ENCODE data around the gene BICD2.

Gene BICD2

DNA sequence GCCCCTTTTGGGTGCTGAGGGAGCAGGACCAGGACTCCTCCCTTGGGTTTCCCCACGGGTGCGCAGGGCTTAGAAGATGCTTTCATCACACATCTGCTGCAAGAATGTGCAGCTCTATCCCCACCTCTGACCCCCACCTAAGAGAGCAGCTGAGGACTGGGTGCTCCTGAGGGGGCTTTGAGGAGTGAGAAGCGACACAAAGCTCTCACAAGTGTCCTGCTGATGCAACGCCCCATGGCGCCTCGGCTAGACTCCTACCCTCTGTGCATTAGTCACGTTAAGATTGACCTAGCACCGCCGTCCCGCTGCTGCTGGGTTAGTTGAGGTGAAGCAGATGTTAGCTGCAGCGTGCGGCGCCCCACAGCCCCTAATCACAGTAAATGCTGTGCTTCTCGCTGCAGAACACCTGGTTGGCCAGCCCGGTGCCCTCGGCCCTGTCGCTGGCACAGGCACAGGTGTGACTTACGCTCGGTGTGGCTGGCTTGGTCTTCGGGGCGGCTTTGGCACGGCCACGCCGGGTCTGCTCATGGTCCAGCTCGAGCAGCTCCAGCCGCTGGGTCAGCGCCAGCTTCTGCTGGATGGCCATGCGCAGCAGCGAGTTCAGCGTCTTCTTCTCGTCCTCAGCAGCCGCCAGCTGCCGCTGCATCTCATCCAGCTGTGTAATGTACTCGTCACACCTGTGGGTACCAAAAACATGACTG is 49.7 kb downstream of the BICD2 start:
- no peak for DNase-seq (ENCODE audit: low read depth)

DNA sequence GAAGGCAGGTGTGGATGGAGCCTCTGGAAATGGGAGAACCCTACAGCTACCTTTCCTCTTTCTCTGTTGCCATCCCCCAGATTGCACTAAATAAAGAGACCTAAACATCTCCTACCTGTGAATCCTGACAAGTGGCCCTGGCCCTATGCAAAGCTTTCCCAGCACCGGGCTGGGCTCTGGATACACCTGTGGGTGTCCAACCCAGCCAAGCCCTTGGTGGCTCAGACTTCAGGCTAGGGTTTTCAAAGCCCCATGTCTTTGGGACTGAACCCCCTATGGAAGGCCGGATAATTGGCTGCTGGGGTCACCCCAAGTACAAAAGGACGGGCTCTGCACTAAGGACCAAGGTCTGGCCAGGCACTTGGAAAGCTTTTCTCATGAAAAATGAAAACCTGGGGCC is 50.6 kb downstream of the BICD2 start:
- no peak for DNase-seq (ENCODE audit: low read depth)

DNA sequence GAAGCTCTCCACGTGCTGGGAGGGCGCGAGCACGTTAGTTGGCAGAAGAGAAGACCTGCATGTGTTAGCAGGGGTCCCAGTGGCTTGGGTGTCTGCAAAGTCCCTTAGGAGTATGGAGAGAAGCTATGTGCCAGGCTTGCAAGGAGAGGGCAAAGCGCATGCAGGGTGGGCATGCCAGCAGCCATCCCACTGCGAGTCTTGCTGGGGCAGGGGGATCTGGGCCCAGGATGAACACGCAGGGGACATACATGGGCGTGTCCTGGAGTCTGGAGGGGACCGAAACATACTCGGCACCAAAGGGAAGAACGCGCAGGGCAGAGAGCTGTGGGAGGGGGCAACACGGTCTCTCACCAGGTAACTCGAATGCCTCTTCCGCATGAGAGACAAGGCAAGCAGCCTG is 51.1 kb downstream of the BICD2 start:
- no peak for DNase-seq (ENCODE audit: low read depth)

DNA sequence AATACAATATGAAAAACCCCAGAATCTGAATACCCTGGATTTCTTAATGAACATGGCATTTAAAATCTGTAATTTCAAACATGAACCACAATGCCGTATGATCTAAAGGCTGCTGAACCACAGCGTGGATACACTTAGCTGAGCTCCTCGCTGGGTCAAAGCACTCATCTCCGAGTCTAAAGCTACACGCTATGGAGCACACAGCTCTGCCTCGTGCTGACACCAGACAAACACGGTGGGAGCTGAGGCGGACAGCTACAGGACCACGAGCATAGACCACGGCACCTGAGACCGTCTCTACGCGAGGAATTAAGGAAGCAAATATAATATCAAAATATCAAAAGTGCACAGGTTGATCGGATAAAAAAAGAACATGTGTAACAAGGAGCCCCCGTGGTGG is 51.9 kb downstream of the BICD2 start:
- DNase-seq (ENCODE audit: low read depth): no peak

DNA sequence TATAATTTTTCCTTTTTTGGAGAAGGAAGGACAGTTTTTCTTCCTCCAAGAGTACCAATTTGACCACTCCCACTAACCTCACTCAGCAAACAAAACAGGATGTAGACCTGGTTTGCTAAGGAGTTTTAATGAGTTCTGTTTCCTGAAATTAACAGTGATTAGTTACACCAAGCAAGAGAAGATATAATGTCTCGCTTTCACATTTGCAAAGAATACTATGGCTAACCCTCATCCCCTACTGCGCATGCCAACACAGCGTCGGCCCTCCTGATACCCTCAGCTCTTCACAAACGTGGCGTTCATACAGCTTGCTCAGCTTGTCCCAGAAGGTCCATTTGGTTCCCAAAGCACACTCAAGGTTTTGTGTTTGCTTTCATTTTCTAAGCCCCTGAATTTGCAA is 52.8 kb downstream of the BICD2 start:
- DNase-seq (ENCODE audit: low read depth): no peak

DNA sequence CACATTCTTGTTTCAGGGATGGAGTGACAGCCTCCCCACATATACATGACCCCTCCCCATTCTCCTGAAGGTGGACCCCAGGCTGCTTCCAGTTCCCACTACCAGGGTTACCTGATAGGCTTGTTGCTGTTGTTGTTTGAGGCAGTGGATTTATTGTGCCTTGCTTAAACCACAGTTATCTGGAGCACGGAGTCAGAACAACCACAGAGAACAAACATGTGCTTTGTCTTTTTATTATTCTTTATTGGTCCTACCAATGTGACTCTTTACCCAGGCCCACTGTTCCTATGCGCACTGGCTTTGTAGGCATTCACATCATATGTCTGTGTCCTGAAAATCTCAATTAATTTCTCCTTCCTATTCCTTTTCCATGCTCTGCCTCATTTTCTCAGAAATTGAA is 53.5 kb downstream of the BICD2 start:
- no peak for DNase-seq (ENCODE audit: low read depth)

DNA sequence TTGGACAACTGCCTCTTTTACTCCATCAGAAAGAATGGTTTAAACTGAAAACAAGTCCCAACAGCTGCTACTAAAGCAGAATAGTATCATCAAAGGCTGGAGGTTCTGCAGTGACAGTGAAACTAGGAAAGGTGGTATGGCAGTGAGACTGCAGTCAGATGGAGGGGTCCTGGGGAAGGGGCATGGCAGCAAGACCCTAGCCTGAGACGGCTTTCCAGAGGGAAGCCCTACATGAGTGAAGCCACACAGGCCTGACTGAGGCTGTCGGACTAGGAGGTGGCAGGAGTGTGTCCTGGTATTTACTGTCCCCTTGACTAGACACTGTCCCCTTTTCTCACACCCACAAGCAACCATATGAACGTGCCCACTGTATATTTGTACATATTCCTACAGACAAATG is 54.3 kb downstream of the BICD2 start:
- DNase-seq (ENCODE audit: low read depth): no peak

DNA sequence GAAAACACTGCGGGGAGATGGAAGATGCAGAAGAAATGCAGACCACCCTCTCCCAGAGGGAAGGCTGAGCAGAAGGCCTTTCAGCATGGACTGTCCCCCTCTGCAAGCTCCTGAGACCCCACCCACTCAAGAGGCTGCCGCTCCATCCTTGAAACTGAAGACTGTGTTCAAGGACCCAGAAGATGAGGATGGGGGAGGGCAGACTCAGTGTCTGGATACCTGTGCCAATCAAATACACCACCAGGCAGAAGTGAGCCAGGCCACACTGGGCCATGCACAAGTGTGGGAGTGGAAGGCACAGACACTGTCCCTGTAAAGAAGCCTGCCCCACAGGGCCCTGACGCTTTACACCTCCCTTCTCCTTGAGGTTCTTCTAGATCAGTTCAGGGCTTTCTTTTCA is 54.7 kb downstream of the BICD2 start:
- DNase-seq (ENCODE audit: low read depth): no peak

DNA sequence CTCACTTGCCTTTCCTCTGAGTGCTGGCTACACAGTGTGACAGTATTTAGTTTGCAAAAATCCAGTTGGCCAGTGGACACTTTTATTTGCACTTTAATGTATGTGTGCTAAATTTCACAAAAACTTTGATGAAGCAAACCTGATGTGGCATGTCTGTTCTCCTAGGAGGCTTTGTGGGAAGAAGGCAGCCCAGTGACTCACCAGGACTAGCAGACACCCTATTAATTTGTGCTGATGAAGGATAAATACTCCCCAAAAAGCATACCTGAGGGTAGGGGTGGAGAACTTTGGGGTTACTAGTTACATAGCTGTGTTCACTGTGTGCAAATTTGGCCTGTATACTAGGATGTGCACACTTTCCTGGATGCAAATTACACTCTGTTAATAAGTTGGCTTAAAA is 55.4 kb downstream of the BICD2 start:
- DNase-seq (ENCODE audit: low read depth): no peak

DNA sequence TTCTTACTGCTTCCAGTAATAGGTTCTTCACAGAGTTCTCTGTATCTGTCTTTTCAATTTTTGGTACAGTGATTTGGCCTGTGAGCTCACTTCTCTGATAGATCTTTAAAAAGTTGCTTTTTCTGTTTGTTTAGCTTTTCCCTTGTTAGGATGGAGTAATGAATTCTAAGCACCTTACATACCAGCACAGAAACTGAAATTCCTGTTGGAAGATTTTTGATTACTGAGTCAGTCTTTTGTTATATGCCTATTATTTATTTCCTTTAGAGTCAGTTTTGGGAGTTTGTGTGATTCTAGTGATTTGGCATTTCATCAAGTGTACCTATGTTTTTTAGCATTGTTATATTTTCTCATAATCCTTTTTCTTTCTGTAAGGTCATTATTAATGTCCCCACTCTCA is 57.1 kb downstream of the BICD2 start:
- no peak for DNase-seq (ENCODE audit: low read depth)

DNA sequence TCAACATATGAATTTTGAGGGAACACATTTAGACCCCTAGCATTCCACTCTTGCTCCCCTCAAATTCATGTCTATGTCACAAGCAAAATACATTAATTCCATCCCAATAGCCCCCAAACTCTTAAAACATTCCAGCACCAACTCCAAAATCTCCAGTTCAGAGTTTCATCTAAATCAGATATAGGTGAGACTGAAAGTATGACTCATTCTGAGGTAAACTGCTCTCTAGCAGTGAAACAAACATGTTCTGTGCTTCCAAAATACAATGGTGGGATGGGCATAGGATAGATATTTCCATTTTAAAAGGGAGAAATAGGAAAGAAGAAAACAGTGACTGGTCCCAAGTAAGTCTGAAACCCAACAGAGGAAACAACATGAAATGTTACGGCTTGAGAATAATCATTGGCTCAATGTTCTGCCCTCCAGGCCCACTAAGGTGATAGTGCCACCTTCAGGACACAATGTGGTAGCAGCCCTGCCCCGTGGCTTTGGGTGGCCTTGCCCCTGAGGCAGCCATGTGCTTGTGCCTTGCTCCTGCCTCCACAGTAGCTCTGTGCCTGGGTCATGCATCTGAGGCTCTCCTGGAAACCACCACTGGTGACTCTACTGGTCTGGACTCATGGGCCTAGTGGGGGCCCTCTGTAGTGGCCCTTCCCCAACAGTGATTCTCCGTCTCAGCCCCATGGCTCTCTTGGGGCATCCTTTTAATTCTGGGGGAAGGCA is 58.3 kb downstream of the BICD2 start:
- DNase-seq (ENCODE audit: low read depth): peak; percentile 34

DNA sequence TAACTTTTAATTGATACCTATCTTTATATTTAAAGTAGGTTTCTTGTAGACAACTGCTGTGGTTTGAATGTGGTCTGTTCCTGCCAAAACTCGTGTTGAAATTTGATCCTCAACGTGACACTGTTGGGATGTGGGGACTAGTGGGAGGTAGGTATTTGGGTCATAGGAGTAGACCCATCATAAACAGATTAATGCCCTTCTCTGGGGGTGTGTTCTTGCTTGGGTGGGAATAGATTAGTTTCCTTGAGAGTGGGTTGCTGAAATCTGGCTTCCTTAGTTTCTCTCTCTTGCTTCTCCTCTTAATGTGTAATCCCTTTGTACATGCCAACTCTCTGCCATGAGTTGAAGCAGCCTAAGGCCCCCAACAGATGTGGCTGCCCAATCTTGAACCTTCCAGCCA is 60.1 kb downstream of the BICD2 start:
- DNase-seq (ENCODE audit: low read depth): no peak

DNA sequence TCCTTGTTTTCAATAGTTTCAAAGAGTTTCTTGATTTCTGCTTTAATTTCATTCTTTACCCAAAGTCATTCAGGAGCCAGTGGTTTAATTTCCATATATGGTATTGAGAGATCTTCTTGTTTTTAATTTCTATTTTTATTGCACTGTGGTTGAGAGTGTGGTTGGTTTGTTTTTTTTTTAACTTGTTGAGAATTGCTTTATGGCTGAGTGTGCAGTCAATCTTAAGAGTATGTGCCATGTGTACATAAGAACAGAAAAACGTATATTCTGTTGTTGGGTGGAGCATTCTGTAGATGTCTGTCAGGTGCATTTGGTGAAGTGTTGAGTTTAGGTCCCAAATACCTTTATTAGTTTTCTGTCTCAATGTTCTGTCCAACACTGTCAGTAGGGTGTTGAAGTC is 68.0 kb downstream of the BICD2 start:
- DNase-seq (ENCODE audit: low read depth): no peak

DNA sequence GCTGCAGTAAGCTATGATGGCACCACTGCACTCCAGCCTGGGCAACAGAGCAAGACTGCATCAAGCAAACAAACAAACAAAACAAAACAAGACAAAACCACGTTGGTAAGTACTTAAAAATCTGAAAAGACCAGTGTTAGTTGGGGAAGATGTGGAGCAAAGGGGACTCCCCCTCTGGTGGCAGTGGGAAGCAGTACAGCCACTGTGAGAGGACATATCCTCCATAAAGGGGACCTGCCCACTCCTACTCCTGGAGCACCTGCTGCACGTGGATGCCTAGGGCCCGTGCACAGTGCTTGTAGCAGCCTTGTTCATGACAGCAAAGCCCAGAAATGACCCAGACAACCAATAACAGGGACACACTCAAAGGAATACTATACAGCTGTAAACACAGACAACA is 77.7 kb downstream of the BICD2 start:
- DNase-seq (ENCODE audit: low read depth): no peak

DNA sequence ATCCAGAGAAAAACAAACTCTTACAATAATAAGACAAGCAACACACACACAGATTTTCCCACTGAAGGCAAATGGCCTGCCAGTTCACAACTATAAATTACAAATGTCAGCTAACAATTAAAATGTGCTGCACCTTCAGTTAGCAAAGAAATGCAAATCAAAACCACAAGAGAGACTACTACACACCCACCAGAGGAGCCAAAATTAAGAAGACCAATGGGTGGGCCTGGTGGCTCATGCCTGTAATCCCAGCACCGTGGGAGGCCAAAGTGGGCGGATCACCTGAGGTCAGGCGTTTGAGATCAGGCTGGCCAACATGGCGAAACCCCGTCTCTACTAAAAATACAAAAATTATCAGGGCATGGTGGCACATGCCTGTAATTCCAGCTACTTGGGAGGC is 79.6 kb downstream of the BICD2 start:
- no peak for DNase-seq (ENCODE audit: low read depth)

DNA sequence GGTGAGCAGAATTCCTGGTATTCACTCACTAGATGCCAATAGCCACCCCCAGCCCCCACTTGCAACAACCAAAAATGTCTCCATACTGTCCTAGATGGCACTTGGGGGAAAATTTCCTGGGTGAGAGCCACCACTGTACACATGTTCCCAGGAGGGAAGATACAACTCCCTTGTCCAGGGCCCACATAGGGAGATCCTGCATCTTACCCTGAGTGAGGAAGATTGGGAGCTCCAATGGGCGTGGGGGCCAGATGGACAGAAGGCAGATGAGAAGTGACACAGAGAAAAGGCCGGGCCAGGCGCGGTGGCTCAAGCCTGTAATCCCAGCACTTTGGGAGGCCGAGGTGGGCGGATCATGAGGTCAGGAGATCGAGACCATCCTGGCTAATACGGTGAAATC is 82.4 kb downstream of the BICD2 start:
- DNase-seq (ENCODE audit: low read depth): no peak

DNA sequence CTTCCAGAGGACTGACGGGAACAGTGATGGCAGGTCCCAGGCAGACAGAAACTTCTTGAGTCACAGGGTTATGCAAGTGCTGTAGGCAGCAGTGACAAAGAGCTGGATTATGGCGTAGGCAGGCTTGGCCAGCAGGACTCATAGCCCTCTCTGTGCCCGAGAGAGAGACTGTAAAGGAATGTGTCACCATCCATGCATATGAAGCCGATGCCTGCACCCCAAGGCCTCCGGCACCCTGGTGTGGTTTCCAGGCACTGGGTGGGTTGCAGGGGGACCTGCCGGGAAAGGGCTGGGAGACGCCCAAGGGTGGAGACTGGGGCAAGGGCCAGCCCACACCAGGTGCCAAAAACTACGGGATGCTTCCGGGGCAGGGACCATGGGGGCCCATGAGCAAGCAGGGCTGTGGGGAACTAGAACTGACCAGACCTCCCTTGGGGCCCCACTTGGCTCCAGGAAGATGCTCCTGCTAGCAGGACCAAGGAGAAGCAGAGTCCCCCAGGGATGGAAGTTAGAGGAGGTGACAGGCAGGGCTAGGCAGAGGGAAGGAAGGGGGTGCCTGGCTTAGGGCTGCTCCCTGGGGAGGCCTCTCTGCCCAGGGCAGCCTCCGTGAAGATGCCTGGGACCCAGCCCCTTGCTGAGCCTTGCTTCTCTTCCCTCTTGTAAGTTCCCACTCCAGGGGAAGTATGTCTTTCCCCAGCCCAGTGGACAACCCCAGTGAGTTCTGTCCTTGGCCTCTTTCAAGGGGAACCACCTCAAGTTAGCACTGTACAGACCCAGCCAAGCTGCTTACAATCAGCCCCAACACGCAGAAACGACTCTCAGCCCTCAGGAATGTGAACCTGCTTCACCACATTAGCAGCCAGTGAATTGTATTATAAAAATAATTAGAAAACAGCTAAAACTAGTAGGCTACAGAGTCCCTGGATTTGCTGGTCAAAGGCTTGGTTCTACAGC is 84.2 kb downstream of the BICD2 start:
- DNase-seq (ENCODE audit: low read depth): no peak

DNA sequence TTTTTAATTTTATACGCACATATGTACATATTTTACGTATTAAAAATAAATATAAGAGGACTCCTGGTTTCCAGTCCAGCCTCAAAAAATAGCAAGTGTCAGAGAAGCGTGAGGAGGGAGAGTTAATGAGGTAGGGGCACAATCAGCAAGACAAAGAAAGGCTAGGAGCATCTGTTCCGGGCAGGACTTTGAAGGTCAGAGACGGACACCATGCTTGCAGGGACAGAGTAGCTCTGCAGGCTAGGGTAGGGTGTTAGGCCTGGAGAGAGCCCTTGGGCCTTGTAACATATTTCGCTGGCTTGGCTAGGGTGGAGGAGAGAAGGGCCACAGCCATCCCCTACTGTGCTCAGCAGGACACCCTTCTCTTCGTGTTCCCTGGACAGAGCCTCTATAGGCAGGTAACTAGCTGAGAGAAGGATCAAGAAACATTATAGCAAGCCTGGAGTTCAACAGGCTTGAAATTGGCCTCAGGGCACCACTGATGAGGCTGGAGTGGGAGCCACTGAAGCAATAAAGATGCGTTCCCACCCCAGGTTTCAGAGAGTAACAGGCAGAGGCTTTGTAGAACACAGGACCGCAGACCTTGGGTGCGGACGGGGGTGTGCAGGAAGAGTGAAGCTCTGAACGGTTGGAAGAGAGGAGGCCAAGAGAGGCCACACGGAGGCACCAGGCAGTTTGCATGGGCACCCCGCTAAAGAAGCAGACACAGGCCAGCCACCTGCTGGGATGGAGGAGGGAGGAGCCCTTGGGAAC is 85.0 kb downstream of the BICD2 start:
- no peak for DNase-seq (ENCODE audit: low read depth)

DNA sequence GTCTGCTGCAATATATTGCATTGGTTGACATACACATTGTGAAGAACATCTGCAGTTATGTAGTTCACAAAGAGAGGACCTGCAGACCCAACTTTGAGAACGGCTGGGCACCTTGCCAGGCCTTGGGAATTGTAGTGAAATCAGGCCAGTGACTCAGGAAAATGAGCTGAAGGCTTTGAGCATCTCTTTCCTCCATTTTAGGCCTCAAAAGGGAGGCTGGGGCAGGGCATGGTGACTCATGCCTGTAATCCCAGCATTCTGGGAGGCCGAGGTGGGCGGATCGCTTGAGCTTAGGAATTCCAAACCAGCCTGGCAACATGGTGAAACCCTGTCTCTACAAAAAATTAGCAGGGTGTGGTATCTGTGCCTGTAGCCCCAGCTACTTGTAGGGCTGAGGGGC is 93.3 kb downstream of the BICD2 start:
- DNase-seq (ENCODE audit: low read depth): no peak

DNA sequence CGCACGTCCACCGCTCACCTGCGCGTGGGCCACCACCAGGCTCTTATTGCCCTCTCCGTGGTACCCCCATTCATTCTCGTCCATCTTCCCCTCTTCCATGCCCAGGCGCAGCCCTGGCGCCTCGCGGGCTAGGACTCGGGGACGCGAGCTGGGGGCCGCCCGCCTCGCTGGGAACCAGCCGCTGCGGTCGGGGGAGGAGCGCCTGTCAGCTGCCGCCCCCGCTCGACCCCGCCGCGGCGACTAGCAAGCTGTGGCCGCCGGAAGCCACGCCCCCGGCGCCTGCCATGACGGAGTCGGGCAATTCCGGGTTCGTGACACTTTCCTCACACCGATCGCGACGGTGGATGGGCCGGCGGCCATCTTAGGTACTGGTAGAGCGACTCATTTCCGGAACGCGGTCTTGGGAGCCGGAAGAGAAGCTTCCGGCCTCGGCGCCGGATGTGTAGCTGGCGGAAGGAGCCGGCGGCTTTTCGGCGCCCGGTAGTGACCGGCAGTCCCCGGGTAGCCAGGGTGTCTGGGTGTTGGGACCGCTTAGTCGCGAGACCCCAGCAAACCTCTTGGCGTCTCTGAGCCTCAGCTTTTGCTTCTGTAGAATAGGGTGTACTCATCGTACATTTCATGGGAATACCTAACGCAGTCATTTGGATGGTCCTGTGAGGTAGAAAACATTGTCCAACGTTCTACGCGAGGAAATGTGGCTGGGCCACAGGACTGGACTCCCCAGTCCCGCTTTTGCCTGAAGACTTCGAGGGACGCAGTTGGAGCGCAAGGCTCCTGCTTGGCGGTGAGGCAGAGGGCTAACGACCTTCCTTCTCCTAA is 94.5 kb downstream of the BICD2 start, which contains the start of gene IPPK:
Gene IPPK (minus strand): TSS at position 242 of the 819 bp plus-strand sequence. CDS start 143 bp downstream, at position 99.
- DNase-seq (ENCODE audit: low read depth): peak; percentile 99

DNA sequence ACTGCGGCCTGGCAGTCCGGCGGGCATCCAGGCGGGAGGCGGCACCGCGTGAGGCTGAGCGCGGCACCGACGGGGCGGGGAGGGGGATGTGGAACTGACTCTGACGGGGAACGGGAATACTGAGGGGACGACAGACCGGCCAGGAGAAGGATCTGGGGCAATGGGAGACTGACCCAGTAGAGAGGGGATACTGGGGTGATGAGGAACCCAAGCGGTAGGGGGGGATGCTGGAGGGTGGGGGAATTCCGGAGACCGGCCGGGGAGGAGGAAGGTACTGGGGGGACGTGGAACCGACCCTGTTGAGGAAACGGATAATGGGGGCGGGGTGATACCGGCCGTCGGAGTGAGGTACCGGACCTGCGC is 95.1 kb downstream of the BICD2 start:
- peak; percentile 23 for DNase-seq (ENCODE audit: low read depth)
